Mesendoderm (in vitro differentiated cells): ENCODE data around the gene TREML2.

Experiments
- DNase-seq: peaks from one replicate; pipeline ENCODE4 v3.0.0; 2013
- H2AK5ac ChIP-seq: 2 replicates; pipeline ENCODE4 v1.6.1; 2013; ENCODE audit warnings: low read length, inconsistent platforms
- H2BK120ac ChIP-seq: 2 replicates; pipeline ENCODE4 v1.6.1; 2013; ENCODE audit warnings: low read depth, mild to moderate bottlenecking, low read length, moderate library complexity, mixed read lengths
- H2BK15ac ChIP-seq: replicated peaks from 2 replicates; pipeline ENCODE4 v1.6.1; 2013; ENCODE audit warnings: low read depth, mild to moderate bottlenecking, moderate library complexity
- H2BK5ac ChIP-seq: 2 replicates; pipeline ENCODE4 v1.6.1; 2013; ENCODE audit warnings: low read length, inconsistent platforms
- H3K18ac ChIP-seq: 2 replicates; pipeline ENCODE4 v1.6.1; 2013; ENCODE audit warnings: mild to moderate bottlenecking, low read length, mixed read lengths
- H3K23ac ChIP-seq: one replicate; pipeline ENCODE4 v1.6.1; 2013; ENCODE audit warnings: low read length
- H3K27ac ChIP-seq: 2 replicates; pipeline ENCODE4 v1.5.1; 2013; ENCODE audit warnings: low read depth, mild to moderate bottlenecking, inconsistent platforms, low read length, moderate library complexity
- H3K27me3 ChIP-seq: 2 replicates; pipeline ENCODE4 v1.6.1; 2013; ENCODE audit warnings: low read length, control low read depth, mild to moderate bottlenecking, inconsistent platforms; ENCODE audit not compliant: insufficient read depth, poor library complexity
- H3K36me3 ChIP-seq: 2 replicates; pipeline ENCODE4 v1.6.1; 2013; ENCODE audit warnings: low read length, inconsistent platforms; ENCODE audit not compliant: control insufficient read depth, insufficient read depth
- H3K4ac ChIP-seq: one replicate; pipeline ENCODE4 v1.6.1; 2013; ENCODE audit warnings: low read depth, mild to moderate bottlenecking, low read length, moderate library complexity
- H3K4me1 ChIP-seq: 2 replicates; pipeline ENCODE4 v1.6.1; 2013; ENCODE audit warnings: low read depth, low read length, inconsistent platforms; ENCODE audit not compliant: control insufficient read depth
- H3K4me2 ChIP-seq: 2 replicates; pipeline ENCODE4 v1.6.1; 2013; ENCODE audit warnings: low read length
- H3K4me3 ChIP-seq: 2 replicates; pipeline ENCODE4 v1.5.1; 2013; ENCODE audit warnings: mild to moderate bottlenecking, low read length
- H3K56ac ChIP-seq: one replicate; pipeline ENCODE4 v1.6.1; 2013; ENCODE audit warnings: low read length
- H3K79me1 ChIP-seq: 2 replicates; pipeline ENCODE4 v1.6.1; 2013; ENCODE audit warnings: low read length, inconsistent platforms
- H3K79me2 ChIP-seq: 2 replicates; pipeline ENCODE4 v1.6.1; 2013; ENCODE audit warnings: mild to moderate bottlenecking, low read length; ENCODE audit not compliant: control insufficient read depth, insufficient read depth
- H3K9ac ChIP-seq: 2 replicates; pipeline ENCODE4 v1.6.1; 2013; ENCODE audit warnings: low read length, inconsistent platforms
- H4K5ac ChIP-seq: one replicate; pipeline ENCODE4 v1.6.1; 2013; ENCODE audit warnings: low read length
- H4K8ac ChIP-seq: one replicate; pipeline ENCODE4 v1.6.1; 2013; ENCODE audit warnings: low read depth, mild to moderate bottlenecking, control low read depth, low read length, moderate library complexity
- WGBS: extraction: QIAGEN DNeasy Blood & Tissue Kit; methylation state at CpG from one replicate; pipeline ENCODE4 v1.1.7; 2013; ENCODE audit warnings: low lambda C conversion rate, missing lambda C conversion rate; ENCODE audit not compliant: insufficient coverage; ENCODE audit errors: extremely low coverage; 5-methylcytosine and 5-hydroxymethylcytosine counted together

TREML2 gene

DNA sequence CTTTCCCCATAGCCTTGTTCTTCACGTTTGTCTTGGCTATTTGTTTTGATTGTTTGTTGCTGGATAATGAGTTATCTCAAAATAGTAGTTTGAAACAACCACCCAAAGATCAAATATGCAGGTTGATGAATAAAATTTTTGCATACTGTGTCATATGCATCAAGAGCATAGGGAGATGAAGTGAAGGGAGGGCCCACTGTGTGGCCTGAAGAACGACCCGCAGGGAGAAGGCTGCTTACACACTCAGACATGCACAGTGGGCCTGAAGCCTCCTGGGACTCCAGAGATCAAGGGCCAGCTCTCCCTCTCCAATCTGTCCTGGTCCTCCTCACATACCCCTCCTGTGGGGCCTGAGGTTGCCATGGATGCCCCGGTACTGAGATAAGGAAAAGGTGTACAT is 21.8 kb downstream of the TREML2 start:
- no peaks in the 10 kb centered on the region for H3K27me3 ChIP-seq
- H3K23ac ChIP-seq = no peak overlapping the region
- H4K8ac ChIP-seq = no peak overlapping the region
- no peak overlapping the region for H2BK120ac ChIP-seq
- peak; percentile 36 for DNase-seq
- no peak overlapping the region for H3K4me2 ChIP-seq
- no peaks in the 10 kb centered on the region for H3K4me1 ChIP-seq
- H3K79me1 ChIP-seq = no peaks in the 10 kb centered on the region
- H3K56ac ChIP-seq = no peak overlapping the region
- H3K4me3 ChIP-seq = no peak overlapping the region
- H3K27ac ChIP-seq = no peak overlapping the region
- no CpG with 5 or more reads among the region's 4 CpGs for WGBS
- H3K79me2 ChIP-seq = no peaks in the 10 kb centered on the region
- no peak overlapping the region for H4K5ac ChIP-seq
- no peak overlapping the region for H2AK5ac ChIP-seq
- no peak overlapping the region for H2BK5ac ChIP-seq
- H3K9ac ChIP-seq = no peak overlapping the region
- no peak overlapping the region for H3K18ac ChIP-seq
- H3K4ac ChIP-seq = no peak overlapping the region
- H2BK15ac ChIP-seq = no peak overlapping the region
- no peaks in the 10 kb centered on the region for H3K36me3 ChIP-seq

DNA sequence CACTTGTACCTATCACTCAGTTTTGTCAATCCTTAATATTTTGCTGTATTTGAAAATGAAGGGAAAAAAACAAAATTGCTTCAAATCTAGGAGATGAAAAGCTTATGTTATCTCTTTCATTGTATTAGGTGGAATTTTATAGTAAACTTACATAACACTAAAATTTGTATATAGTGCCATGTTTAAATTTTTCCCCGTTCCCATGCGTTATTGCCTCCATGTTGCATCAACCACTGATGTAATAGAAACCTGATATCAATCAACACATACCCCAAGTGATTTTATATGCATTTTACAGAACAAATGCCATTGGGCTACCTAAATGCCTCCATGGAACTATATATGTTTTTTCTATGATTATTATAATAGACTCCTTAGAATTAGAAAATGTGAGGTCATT is 23.3 kb downstream of the TREML2 start:
- H2BK120ac ChIP-seq = no peak overlapping the region
- H2AK5ac ChIP-seq = no peak overlapping the region
- no peaks in the 10 kb centered on the region for H3K36me3 ChIP-seq
- H3K9ac ChIP-seq = no peak overlapping the region
- H3K27ac ChIP-seq = no peak overlapping the region
- no CpG with 5 or more reads among the region's 2 CpGs for WGBS
- H3K27me3 ChIP-seq = no peaks in the 10 kb centered on the region
- DNase-seq = no peak
- no peak overlapping the region for H3K23ac ChIP-seq
- H3K4me3 ChIP-seq = no peak overlapping the region
- no peak overlapping the region for H2BK5ac ChIP-seq
- H4K5ac ChIP-seq = no peak overlapping the region
- H3K56ac ChIP-seq = no peak overlapping the region
- H3K18ac ChIP-seq = no peak overlapping the region
- no peaks in the 10 kb centered on the region for H3K79me2 ChIP-seq
- H3K4me1 ChIP-seq = no peaks in the 10 kb centered on the region
- H3K4ac ChIP-seq = no peak overlapping the region
- no peak overlapping the region for H2BK15ac ChIP-seq
- H3K4me2 ChIP-seq = no peak overlapping the region
- H4K8ac ChIP-seq = no peak overlapping the region
- no peaks in the 10 kb centered on the region for H3K79me1 ChIP-seq

DNA sequence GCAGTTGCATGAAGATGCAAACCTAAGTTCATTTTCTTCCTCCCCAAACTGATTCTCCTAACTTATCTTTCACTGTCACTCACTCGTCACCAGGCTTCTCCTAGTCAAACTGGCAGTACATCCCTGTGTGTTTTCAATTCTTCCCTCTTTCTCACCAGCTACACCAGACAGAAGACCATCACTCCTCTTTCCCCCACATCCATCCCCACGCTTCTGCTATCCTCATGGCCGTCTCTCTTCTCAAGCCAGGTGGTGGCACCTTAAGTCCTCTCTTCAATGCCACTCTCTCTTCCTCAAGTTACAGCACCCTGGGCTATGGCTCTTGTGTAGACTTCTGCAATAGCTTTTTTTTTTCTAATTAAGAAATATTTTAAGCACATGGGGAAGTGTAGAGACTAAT is 23.7 kb downstream of the TREML2 start:
- Histone ChIP-seq H3K4ac (no peak overlapping the region), H3K79me2 (no peaks in the 10 kb centered on the region), H2AK5ac (no peak overlapping the region), H3K27ac (no peak overlapping the region), H3K79me1 (no peaks in the 10 kb centered on the region), H2BK15ac (no peak overlapping the region), H3K18ac (no peak overlapping the region), H2BK5ac (no peak overlapping the region), H3K4me3 (no peak overlapping the region), H3K4me2 (no peak overlapping the region), H2BK120ac (no peak overlapping the region), H3K27me3 (no peaks in the 10 kb centered on the region), H3K4me1 (no peaks in the 10 kb centered on the region), H3K56ac (no peak overlapping the region), H3K9ac (no peak overlapping the region), H3K36me3 (no peaks in the 10 kb centered on the region), H4K8ac (no peak overlapping the region), H4K5ac (no peak overlapping the region), H3K23ac (no peak overlapping the region)
- no peak for DNase-seq
- no CpG with 5 or more reads among the region's 3 CpGs for WGBS

DNA sequence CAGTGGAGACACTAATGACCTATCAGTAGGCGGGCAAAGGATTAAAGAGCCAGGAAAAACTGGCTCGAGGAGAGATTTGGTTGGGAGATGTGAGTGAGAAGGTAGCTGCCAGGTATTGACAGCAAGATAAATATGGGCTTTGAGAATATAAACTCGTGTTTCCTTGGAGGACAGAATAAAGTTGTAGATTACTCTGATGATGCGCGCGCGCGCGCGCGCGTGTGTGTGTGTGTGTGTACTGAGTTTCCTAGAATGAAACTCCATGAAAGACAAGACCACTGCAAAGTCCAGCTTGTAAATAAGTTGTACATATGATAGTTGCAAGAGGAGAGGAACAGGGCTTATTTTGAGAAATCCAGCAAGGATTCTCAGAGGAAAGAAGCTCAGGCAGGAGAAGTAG is 24.8 kb downstream of the TREML2 start:
- Histone ChIP-seq H3K79me1 (no peaks in the 10 kb centered on the region), H3K9ac (no peak overlapping the region), H3K36me3 (no peaks in the 10 kb centered on the region), H2BK120ac (no peak overlapping the region), H3K23ac (no peak overlapping the region), H3K27me3 (no peaks in the 10 kb centered on the region), H3K4me3 (no peak overlapping the region), H3K18ac (no peak overlapping the region), H3K79me2 (no peaks in the 10 kb centered on the region), H3K4ac (no peak overlapping the region), H2AK5ac (no peak overlapping the region), H3K4me2 (no peak overlapping the region), H3K4me1 (peaks cover 6% of the 10 kb centered on the region), H2BK5ac (no peak overlapping the region), H3K27ac (no peak overlapping the region), H3K56ac (no peak overlapping the region), H4K5ac (no peak overlapping the region), H4K8ac (no peak overlapping the region), H2BK15ac (no peak overlapping the region)
- no CpG with 5 or more reads among the region's 12 CpGs for WGBS
- no peak for DNase-seq

DNA sequence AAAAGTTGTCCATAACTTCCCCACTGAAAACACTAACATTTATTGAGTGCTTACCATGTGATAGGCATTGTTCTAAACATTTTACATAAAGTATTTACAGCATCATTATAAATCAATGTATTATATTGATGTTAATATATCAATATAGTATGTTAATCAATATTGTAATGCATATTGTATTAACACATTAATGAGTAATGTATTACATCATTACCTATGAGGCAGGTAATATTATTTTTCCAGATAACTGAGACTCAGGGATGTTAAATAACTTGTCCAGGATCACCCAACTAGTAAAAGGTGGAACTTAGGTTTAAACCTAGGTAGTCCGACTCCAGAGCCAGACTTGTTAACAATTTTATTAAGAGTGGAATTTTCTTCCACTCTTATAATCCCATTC is 25.9 kb downstream of the TREML2 start:
- H3K4me2 ChIP-seq = no peak overlapping the region
- no peaks in the 10 kb centered on the region for H3K79me1 ChIP-seq
- no peaks in the 10 kb centered on the region for H3K27me3 ChIP-seq
- no peak overlapping the region for H3K56ac ChIP-seq
- no peak overlapping the region for H3K18ac ChIP-seq
- H4K5ac ChIP-seq = no peak overlapping the region
- H3K4me1 ChIP-seq = peaks cover 10% of the 10 kb centered on the region
- no peaks in the 10 kb centered on the region for H3K79me2 ChIP-seq
- no peak overlapping the region for H2BK5ac ChIP-seq
- no peaks in the 10 kb centered on the region for H3K36me3 ChIP-seq
- no peak overlapping the region for H2AK5ac ChIP-seq
- H3K27ac ChIP-seq = no peak overlapping the region
- H4K8ac ChIP-seq = no peak overlapping the region
- H3K9ac ChIP-seq = no peak overlapping the region
- H2BK120ac ChIP-seq = no peak overlapping the region
- DNase-seq = no peak
- H3K4me3 ChIP-seq = no peak overlapping the region
- H3K23ac ChIP-seq = no peak overlapping the region
- WGBS = no CpG with 5 or more reads among the region's 1 CpG
- no peak overlapping the region for H2BK15ac ChIP-seq
- no peak overlapping the region for H3K4ac ChIP-seq

DNA sequence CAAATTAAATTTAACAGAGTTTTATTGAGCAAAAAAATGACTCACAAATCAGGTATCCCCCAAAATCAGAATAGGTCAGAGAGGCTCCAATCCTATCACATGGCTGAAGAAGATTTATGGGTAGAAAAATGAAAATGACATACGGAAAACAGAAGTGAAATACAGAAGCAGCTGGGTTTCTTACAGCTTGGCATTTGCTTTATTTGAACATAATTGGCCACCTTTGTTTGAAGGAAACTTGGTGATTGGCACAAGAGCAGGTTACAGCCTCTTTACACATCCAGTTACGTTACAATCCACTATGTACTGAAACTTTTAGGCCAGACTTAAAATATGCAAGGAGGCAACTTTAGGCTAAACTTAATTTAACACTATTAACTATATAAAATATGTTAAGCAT is 26.3 kb downstream of the TREML2 start:
- Histone ChIP-seq H3K4me2 (no peak overlapping the region), H3K36me3 (no peaks in the 10 kb centered on the region), H2BK5ac (no peak overlapping the region), H3K18ac (no peak overlapping the region), H3K79me2 (no peaks in the 10 kb centered on the region), H3K4ac (no peak overlapping the region), H3K79me1 (no peaks in the 10 kb centered on the region), H2AK5ac (no peak overlapping the region), H2BK15ac (no peak overlapping the region), H3K27ac (no peak overlapping the region), H3K9ac (no peak overlapping the region), H3K4me3 (no peak overlapping the region), H4K8ac (no peak overlapping the region), H3K56ac (no peak overlapping the region), H3K23ac (no peak overlapping the region), H2BK120ac (no peak overlapping the region), H4K5ac (no peak overlapping the region), H3K4me1 (peaks cover 10% of the 10 kb centered on the region), H3K27me3 (no peaks in the 10 kb centered on the region)
- DNase-seq = no peak
- no CpG with 5 or more reads among the region's 2 CpGs for WGBS
